BE2C (cell line): ENCODE data around the gene ABCA7.

ENCODE experiments used
- DNase-seq: peaks from one replicate; pipeline ENCODE4 v3.0.0-alpha.2; 2020
- H3K27me3 ChIP-seq: fragments of 250-450 bp; sonication (Bioruptor Pico); 2 replicates; pipeline ENCODE4 v1.5.1; 2020; ENCODE audit warnings: mild to moderate bottlenecking
- H3K36me3 ChIP-seq: fragments of 250-450 bp; sonication (Bioruptor Pico); 2 replicates; pipeline ENCODE4 v1.5.1; 2020; ENCODE audit warnings: mild to moderate bottlenecking
- H3K4me1 ChIP-seq: fragments of 250-450 bp; sonication (Bioruptor Pico); 2 replicates; pipeline ENCODE4 v1.5.1; 2020
- H3K4me3 ChIP-seq: 2 replicates; pipeline ENCODE4 v1.5.1; 2011; ENCODE audit warnings: low read depth, low read length
- H3K9me3 ChIP-seq: fragments of 250-450 bp; sonication (Bioruptor Pico); 2 replicates; pipeline ENCODE4 v1.5.1; 2020
- CTCF ChIP-seq: IDR thresholded peaks from 2 replicates; pipeline ENCODE4 v1.5.1; 2012; ENCODE audit warnings: mild to moderate bottlenecking, low read depth, low read length

The ABCA7 gene

DNA sequence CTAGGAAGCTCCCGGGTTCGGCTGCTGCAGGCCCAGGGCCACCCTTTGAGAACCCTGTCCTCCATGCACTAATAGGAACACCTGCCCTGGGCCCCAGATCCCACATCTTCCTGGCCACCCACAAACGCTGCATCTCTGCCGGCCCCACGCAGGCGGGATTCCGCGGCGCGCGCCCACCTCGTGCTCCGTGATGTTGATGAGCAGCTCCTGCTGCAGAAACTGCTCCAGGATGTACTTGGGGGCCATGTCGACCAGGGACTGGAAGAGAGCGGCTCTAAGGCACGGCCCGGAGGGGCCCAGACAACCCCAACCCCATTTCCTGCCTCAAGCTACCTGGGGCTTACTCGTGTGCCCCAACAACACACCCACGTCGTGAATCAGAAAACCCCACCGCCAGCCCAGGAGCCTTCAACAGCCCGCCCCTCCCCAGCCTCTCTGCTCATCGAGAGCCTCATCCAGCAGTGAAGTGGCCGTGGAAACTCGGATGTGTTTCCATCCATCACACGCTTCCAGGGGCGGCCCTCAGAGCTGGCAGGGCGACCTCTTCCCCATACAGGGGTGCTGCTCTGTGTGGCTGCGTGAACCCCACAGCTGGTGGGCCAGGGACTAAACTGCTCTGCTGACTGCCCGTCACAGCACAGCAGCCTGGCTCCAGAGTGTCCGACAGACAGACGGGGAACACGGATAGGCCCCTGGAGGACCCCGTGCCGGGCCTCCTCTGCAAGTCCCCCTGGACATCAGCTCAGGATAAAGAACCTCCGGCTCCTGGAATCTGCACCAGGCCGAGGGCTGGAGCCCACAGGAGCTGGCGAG is 51.0 kb downstream of the ABCA7 start:
- peaks cover 51% of the 10 kb centered on the region for H3K36me3 ChIP-seq
- peaks cover 4% of the 10 kb centered on the region for H3K4me1 ChIP-seq
- no peak overlapping the region for H3K4me3 ChIP-seq
- no peak for TF ChIP-seq CTCF
- DNase-seq: peak; percentile 6
- H3K27me3 ChIP-seq: no peaks in the 10 kb centered on the region
- no peaks in the 10 kb centered on the region for H3K9me3 ChIP-seq

- H3K4me3 ChIP-seq: no peak overlapping the region
- H3K36me3 ChIP-seq: peaks cover 51% of the 10 kb centered on the region
- H3K9me3 ChIP-seq: no peaks in the 10 kb centered on the region
- no peaks in the 10 kb centered on the region for H3K27me3 ChIP-seq
- no peak for DNase-seq
- H3K4me1 ChIP-seq: peaks cover 4% of the 10 kb centered on the region
- no peak for TF ChIP-seq CTCF
Observed at GRCh38 chr19:1091544-1092175, 51.8 kb downstream of the ABCA7 start.

DNA sequence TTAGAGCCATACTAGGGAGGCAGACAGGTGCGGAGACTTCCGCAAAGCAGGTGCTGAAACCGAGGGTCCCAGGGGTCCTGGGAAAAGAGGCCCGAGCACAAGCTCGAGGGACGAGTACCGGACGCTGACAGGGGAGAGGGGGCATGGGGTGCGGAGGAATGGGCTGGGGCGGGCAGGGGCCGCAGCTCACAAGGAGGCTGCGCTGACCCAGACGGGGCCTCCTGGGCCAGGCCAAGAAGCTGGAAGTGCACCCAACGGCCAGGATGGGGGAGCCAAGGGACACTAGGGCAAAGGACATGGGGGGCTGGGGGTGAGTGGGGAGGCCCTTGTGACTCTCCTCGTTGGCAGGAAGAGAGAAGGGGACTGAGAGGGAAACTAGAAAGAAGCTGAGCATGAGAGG is 53.4 kb downstream of the ABCA7 start:
- Histone ChIP-seq H3K4me1 (peaks cover 4% of the 10 kb centered on the region), H3K9me3 (no peaks in the 10 kb centered on the region), H3K27me3 (no peaks in the 10 kb centered on the region), H3K4me3 (no peak overlapping the region), H3K36me3 (peaks cover 49% of the 10 kb centered on the region)
- DNase-seq: no peak
- TF ChIP-seq CTCF: no peak

DNA sequence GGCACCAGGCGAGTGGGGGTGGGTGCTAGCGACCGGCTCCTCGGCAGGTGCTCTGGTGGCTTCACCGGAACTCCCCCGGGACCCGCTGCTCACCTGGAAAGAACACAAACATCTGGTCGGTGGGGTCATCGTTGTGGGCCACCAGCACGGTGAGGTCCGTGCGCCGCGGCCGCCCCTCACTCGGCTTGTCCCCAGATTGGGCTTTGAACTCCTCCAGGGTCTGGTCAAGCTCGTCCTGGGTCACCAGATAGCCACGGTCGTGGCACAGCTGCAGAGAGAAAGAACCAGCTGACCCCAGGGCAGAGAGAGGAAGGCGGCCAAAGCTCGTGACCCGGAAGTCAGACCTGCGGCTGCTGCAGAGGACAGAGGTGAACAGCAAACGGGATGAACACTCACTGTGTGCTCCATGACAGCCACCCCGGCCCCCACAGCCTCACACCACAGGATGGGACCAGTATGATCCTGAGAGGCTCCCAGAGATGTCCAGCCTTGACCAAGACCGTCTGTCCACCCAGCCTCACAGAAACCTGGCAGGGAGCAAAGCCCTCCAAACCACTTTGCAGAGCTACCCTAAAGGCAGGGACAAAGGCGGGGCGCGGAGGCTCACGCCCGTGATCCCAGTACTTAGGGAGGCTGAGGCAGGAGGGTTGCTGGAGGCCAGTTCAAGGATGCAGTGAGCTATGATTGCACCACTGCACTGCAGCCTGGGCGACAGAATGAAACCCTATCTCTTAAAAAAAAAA is 54.1 kb downstream of the ABCA7 start:
- Histone ChIP-seq H3K4me3 (peak overlapping the region; percentile 96), H3K4me1 (peaks cover 4% of the 10 kb centered on the region), H3K9me3 (no peaks in the 10 kb centered on the region), H3K27me3 (no peaks in the 10 kb centered on the region), H3K36me3 (peaks cover 42% of the 10 kb centered on the region)
- peak; percentile 10 for DNase-seq
- TF ChIP-seq CTCF: no peak

DNA sequence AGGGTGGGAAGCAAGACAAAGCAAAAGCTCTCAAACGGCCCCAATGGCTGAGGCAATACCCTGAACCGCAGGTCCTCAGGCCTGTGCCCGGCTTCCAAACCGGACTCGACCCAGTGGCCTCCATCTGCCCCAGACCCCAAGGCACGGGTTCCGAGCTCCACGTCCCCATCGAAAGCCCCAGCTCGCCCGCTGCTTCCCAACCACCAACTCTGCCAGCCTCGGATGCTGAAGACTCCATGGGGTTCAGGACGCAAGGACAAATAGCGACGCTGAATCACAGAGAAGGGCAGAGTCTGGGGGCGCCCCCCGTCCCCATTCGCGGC is 54.7 kb downstream of the ABCA7 start:
- H3K4me3 ChIP-seq: peak overlapping the region; percentile 96
- no peaks in the 10 kb centered on the region for H3K27me3 ChIP-seq
- H3K4me1 ChIP-seq: peaks cover 4% of the 10 kb centered on the region
- DNase-seq: no peak
- no peak for TF ChIP-seq CTCF
- H3K9me3 ChIP-seq: no peaks in the 10 kb centered on the region
- H3K36me3 ChIP-seq: peaks cover 36% of the 10 kb centered on the region
